GM10266 (cell line): ENCODE results near the gene ITGBL1.

ENCODE experiments used
- DNase-seq: peaks from one replicate; pipeline ENCODE4 v3.0.0; 2012; ENCODE audit errors: extremely low spot score
- TF ChIP-seq, protein P1 (sequence below): IDR thresholded peaks from 2 replicates; pipeline ENCODE4 v1.5.1; 2012; ENCODE audit warnings: mild to moderate bottlenecking, low read depth; ENCODE audit not compliant: control insufficient read depth, insufficient read depth; ENCODE audit errors: missing control alignments

ITGBL1 gene

DNA sequence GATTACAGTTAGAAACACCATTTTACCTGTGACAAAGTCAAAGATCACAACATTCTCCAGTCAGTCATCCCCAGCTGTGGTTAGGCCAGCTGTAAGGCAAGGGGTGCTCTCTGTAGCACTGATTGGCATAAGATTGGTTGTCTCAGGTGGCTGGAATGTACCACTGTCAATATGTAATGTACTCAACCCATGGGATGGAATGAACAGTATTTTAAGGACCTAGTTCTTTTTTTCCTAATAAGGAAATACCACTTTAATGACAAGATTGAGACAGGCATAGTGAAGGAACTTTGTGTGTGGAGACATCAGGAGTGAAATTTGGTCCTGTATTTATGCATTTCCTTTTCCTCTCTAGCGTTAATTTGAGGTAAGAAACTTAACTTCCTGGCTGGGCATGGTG is 310.7 kb downstream of the ITGBL1 start:
- no peak for DNase-seq
- TF ChIP-seq, protein P1, sequence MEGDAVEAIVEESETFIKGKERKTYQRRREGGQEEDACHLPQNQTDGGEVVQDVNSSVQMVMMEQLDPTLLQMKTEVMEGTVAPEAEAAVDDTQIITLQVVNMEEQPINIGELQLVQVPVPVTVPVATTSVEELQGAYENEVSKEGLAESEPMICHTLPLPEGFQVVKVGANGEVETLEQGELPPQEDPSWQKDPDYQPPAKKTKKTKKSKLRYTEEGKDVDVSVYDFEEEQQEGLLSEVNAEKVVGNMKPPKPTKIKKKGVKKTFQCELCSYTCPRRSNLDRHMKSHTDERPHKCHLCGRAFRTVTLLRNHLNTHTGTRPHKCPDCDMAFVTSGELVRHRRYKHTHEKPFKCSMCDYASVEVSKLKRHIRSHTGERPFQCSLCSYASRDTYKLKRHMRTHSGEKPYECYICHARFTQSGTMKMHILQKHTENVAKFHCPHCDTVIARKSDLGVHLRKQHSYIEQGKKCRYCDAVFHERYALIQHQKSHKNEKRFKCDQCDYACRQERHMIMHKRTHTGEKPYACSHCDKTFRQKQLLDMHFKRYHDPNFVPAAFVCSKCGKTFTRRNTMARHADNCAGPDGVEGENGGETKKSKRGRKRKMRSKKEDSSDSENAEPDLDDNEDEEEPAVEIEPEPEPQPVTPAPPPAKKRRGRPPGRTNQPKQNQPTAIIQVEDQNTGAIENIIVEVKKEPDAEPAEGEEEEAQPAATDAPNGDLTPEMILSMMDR = no peak
